ENCODE data around the gene PKIB. TPM values are rescaled to one million over a fixed set of nuclear protein-coding genes. Genes with fewer than 3 reads are reported as not detected.

The PKIB gene
- total RNA-seq, 2 donors from 2014 or later = 1.0 to 1.1 TPM

GRCh38 chr6:122766256-122766655 lies 156.1 kb downstream of the PKIB start:
- ATAC-seq (no peak), DNase-seq (ENCODE audit: low spot score in 2 of 2) (no peak)
- no peak overlapping the region for H3K27ac Mint-ChIP-seq
- no peaks in the 10 kb centered on the region for H3K9me3 Mint-ChIP-seq
- no peaks in the 10 kb centered on the region for H3K36me3 Mint-ChIP-seq

DNA sequence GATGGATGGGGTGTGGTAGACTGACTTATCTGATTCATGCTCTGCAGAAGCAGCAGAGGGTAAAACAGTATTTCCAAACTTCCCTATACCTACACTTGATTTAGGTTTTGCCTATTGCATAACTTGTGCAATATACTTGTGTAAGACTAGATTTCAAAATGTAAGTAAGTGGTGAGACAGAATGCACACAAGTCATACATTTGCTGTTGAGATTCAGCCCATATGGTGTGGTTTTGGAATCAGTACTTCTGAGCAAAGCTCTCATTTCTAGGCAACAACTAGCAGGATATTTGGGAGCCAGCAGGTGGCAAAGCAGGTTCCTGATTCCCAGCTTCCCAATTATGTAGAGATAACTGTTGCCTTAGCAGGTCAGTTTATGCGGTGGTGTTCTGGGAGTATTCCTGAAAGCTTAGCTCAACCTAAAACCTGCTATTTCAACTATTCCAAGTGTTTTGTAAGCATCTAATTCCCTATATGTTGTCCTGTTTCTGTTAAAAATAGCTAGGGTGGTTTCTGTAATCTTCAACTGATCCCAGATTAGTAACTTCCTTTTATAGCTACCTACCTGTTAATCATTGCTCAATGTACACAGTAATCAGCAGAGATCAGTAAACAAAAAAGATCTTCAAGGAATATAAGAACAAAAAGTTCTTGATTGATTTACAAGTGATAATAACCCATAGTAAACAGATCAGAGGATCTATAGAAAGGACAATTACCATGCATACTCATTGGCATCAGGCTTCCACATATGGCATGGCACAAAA lies 160.8 kb downstream of the PKIB start:
- H3K27ac Mint-ChIP-seq = no peak overlapping the region
- H3K9me3 Mint-ChIP-seq = peaks cover 4 to 5% of the 10 kb centered on the region in 2 donors
- H3K36me3 Mint-ChIP-seq = peaks cover 0 to 7% of the 10 kb centered on the region in 2 donors
- DNase-seq (ENCODE audit: low spot score in 2 of 2) = no peak
- no peak for ATAC-seq

DNA sequence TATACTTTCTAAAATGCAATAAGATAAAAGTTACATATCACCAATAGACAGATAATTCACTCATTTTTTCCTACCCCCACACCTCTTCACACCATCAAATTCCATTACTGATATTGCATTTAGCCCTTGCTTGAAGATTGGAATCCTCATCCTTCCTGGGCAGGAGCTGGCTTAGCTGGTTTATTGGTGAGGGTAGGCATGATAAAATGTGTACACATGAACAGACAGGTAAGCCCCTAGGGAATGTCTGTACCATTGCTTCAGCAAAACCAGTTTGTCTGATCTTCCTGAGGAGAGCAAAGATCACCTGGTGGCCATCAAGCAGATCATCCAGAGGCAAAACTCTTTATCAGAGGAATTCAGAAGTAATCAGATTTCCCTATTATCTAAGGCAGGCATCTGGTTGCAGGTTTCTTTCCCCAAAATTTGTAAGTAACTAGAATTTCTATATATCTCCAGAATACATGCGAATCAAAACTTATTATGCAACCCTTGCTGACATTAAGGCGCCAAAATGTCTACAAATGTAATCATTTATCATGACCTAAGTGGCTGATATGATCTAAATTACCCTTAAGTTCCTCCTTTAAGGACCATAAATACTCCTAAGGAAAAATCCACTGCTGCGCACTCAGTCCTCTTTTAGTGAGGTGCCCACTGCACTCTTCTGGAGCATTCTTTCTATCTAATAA lies 162.7 kb downstream of the PKIB start:
- no peak overlapping the region for H3K27ac Mint-ChIP-seq
- peaks cover 0 to 7% of the 10 kb centered on the region in 2 donors for H3K36me3 Mint-ChIP-seq
- ATAC-seq (no peak), DNase-seq (ENCODE audit: low spot score in 2 of 2) (no peak)
- H3K9me3 Mint-ChIP-seq = peaks cover 4 to 5% of the 10 kb centered on the region in 2 donors

Other genes starting within 250 kb of the PKIB start
- 10 to 100 TPM; 17.7 to 34.6 TPM for gene HSF2, start 210.8 kb upstream of the PKIB start, total RNA-seq
- gene SERINC1, start 138.6 kb upstream of the PKIB start, total RNA-seq = 10 to 100 TPM; 41.0 to 51.5 TPM
- gene FABP7, start 169.3 kb downstream of the PKIB start, total RNA-seq = not detected
- gene SMPDL3A, start 178.9 kb downstream of the PKIB start, total RNA-seq = 1 to 10 TPM in 1 of 2 donors, not detected in 1; 1.4 TPM